T-helper 2 cell treated with Interferon-gamma antibody and Interleukin-4, amounts not matched to agents 100 ng/mL and 5 ng/mL, for 36 hours (primary cell): ENCODE measurements around the gene NAMPT. TPM values are rescaled to one million over a fixed set of nuclear protein-coding genes. Genes with fewer than 3 reads are reported as not detected.
"Not testable (repeated sequence)": the region's sequence is repeated elsewhere in the genome, so short reads cannot be mapped to it uniquely, and the experiment has no call there.

Source experiments
- intact Hi-C: fragments of 100-400 bp; cut with micrococcal nuclease; formaldehyde crosslinking; loops from one replicate; pipeline ENCODE4 v1.15.1; 2023
- total RNA-seq: library from RNA; stranded (reverse); gene quantifications from 2 replicates; pipeline ENCODE4 v1.2.3, GENCODE V29; 2022

NAMPT gene
- total RNA-seq, 1 donor from 2014 or later = 75.6 TPM

GRCh38 chr7:106304568-106304967, 19.8 kb upstream of the NAMPT start:
- intact Hi-C loops = no loop called here

GRCh38 chr7:106298631-106299030, 13.8 kb upstream of the NAMPT start:
- intact Hi-C loops = not testable (repeated sequence)

- intact Hi-C loops = not testable (repeated sequence)
Measured at GRCh38 chr7:106298155-106298554, 13.4 kb upstream of the NAMPT start.

- intact Hi-C loops = no loop called here
Measured at GRCh38 chr7:106294334-106294733, 9.6 kb upstream of the NAMPT start.

GRCh38 chr7:106291247-106291646, 6.5 kb upstream of the NAMPT start:
- intact Hi-C loops = no loop called here

- intact Hi-C loops = no loop called here
Measured at GRCh38 chr7:106290319-106290718, 5.5 kb upstream of the NAMPT start.

GRCh38 chr7:106289848-106290247, 5.1 kb upstream of the NAMPT start:
- intact Hi-C loops = loop anchor here (5.0 kb wide), 1 partner anchor 483 kb away; no protein-coding TSS in a partner anchor

GRCh38 chr7:106288263-106288662, 3.5 kb upstream of the NAMPT start:
- intact Hi-C loops = loop anchor here (5.0 kb wide), 1 partner anchor 481 kb away; no protein-coding TSS in a partner anchor

- intact Hi-C loops = loop anchor here (2.0 to 5.0 kb wide), 2 partner anchors 480 to 577 kb away; partner anchors contain the start of gene PIK3CG
Measured at GRCh38 chr7:106287786-106288185, 3.0 kb upstream of the NAMPT start.

- intact Hi-C loops = loop anchor here (1.0 to 5.0 kb wide), 14 partner anchors 26 to 1457 kb away; partner anchors contain the start of genes CCDC71L, PIK3CG and SYPL1
Measured at GRCh38 chr7:106285855-106286492, 1.2 kb upstream of the NAMPT start.

GRCh38 chr7:106285051-106285854, 470 bp upstream of the NAMPT start:
- intact Hi-C loops = loop anchor here (1.0 to 5.0 kb wide), 13 partner anchors 25 to 1458 kb away; partner anchors contain the start of genes CCDC71L and SYPL1

GRCh38 chr7:106283831-106284713, 711 bp downstream of the NAMPT start:
- intact Hi-C loops = loop anchor here (1.0 to 2.0 kb wide), 9 partner anchors 141 to 1459 kb away; partner anchors contain the start of gene SYPL1

GRCh38 chr7:106283501-106283830, 1.3 kb downstream of the NAMPT start:
- intact Hi-C loops = no loop called here

GRCh38 chr7:106282852-106283251, 1.9 kb downstream of the NAMPT start:
- intact Hi-C loops = no loop called here

GRCh38 chr7:106282390-106282789, 2.4 kb downstream of the NAMPT start:
- intact Hi-C loops = no loop called here

GRCh38 chr7:106281585-106282318, 3.0 kb downstream of the NAMPT start:
- intact Hi-C loops = no loop called here

- intact Hi-C loops = no loop called here
Measured at GRCh38 chr7:106281127-106281526, 3.7 kb downstream of the NAMPT start.

GRCh38 chr7:106279425-106280197, 5.2 kb downstream of the NAMPT start:
- intact Hi-C loops = no loop called here

- intact Hi-C loops = no loop called here
Measured at GRCh38 chr7:106278695-106279094, 6.1 kb downstream of the NAMPT start.

- intact Hi-C loops = no loop called here
Measured at GRCh38 chr7:106277976-106278375, 6.8 kb downstream of the NAMPT start.
